Left lung (tissue), 10 donors: ENCODE results near the gene CCDC141. TPM values are rescaled to one million over a fixed set of nuclear protein-coding genes. Genes with fewer than 3 reads are reported as not detected.

Experiments used
- ATAC-seq: fragments of 200-7000 bp; cut with Tn5 transposase; one replicate; pipeline ENCODE4 v1.9.1; 2020; ENCODE audit warnings: moderate library complexity
- DNase-seq, 4 donors: peaks; one replicate each; pipeline ENCODE4 v3.0.0-alpha.2; 2013 to 2020
- H3K27ac ChIP-seq, 2 donors: fragments of 200-600 bp; sonication (generic) in 1 of 2; one replicate each; pipeline versions ENCODE4 v1.5.0 to v1.8.0; 2020 to 2021
- H3K27me3 ChIP-seq, 2 donors: fragments of 200-600 bp; sonication (generic) in 1 of 2; one replicate each; pipeline versions ENCODE4 v1.5.0 to v1.8.0; 2020 to 2021
- H3K36me3 ChIP-seq, 2 donors: fragments of 200-600 bp; sonication (generic) in 1 of 2; one replicate each; pipeline versions ENCODE4 v1.5.0 to v1.8.0; 2020 to 2021
- H3K4me1 ChIP-seq, 2 donors: fragments of 200-600 bp; one replicate each; pipeline ENCODE4 v1.8.0; 2021
- H3K4me3 ChIP-seq, 2 donors: fragments of 200-600 bp; sonication (generic) in 1 of 2; one replicate each; pipeline versions ENCODE4 v1.5.0 to v1.8.0; 2020 to 2021; ENCODE audit warnings: mild to moderate bottlenecking in 1 of 2
- H3K9me3 ChIP-seq, 2 donors: fragments of 200-600 bp; sonication (generic) in 1 of 2; one replicate each; pipeline versions ENCODE4 v1.5.0 to v1.8.0; 2020 to 2021
- CTCF ChIP-seq, 2 donors: fragments of 200-600 bp; sonication (generic) in 1 of 2; IDR thresholded peaks; one replicate each; pipeline versions ENCODE4 v1.5.0 to v1.8.0; 2021; ENCODE audit warnings: antibody characterized with exemption in 2 of 2
- intact Hi-C, 2 donors: fragments of 100-400 bp; cut with DNase I; formaldehyde crosslinking; loops; one replicate each; pipeline versions ENCODE4 v1.11.2 to v1.14.2; 2022
- polyA plus RNA-seq, 6 donors: library from polyadenylated mRNA; unstranded; fragments of 120-200 nt; gene quantifications; one replicate each; pipeline ENCODE4 v1.2.1, GENCODE V29; 2013; ENCODE audit not compliant: insufficient read length in 6 of 6
- total RNA-seq, 2 donors: library from RNA; stranded (reverse); fragmentation: NEBNext Ultra II Directional; extraction: Animal tissue kit (Norgen Biotek cat#: 25700); gene quantifications; one replicate each; pipeline ENCODE4 v1.2.1, GENCODE V29; 2021
- donor health status: DM: no; HTN: yes; CAD: no.
- donor health status: DM: no; HTN: no; CAD: no.

CCDC141 gene
- total and polyA plus RNA-seq, 8 donors = 1.6 to 29.6 (median 3.2) TPM

DNA sequence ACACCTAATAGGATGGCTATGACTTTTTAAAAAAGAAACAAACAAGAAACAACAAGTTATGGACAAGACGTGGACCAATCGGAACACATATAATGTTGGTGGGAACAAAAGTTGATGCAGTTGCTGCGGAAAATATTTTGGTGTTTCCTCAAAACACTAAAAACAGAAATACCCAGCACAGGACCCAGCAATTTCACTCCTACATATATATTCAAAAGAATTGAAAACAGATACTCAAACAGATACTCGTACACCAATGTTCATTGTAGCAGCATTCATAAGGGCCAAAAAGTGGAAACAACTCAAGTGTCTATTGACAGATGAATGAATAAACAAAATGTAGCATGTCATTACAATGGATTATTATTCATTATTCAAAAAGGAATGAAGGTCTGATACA lies 12.1 kb downstream of the CCDC141 start:
- no peak for ATAC-seq
- H3K27ac ChIP-seq = no peak overlapping the region
- TF ChIP-seq CTCF (IDR thresholded peaks at IDR 0.05) = no peak

DNA sequence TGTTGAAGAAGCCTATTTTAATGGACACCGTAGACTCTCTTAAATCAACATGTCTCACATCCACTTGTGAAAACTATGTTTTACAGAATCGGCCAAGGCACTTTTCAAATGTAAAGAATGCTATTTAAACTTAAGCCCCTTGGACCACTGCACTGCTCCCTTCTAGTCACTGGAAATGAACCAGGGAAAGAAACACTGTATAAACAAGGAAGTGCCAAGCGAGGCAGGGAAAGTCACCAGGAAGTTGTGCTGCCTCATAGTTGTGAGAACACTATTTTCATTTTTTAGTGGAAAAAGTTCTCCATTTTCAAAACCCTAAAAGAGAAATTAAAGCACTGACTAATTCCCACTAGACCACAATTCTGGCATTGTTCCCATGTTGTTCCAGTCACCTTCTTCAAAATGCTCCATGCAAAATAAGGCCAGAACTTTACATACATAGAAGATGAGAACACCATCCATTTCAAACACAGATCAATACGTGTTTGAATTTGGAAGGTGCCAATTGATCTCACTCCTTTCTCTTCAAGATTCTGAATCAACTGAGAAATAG lies 13.5 kb downstream of the CCDC141 start:
- ATAC-seq (no peak), DNase-seq (no peak)
- intact Hi-C loops = no loop called here
- H3K36me3 ChIP-seq = no peaks in the 10 kb centered on the region
- no peaks in the 10 kb centered on the region for H3K27me3 ChIP-seq
- H3K4me3 ChIP-seq = no peak overlapping the region
- no peaks in the 10 kb centered on the region for H3K4me1 ChIP-seq
- no peak for TF ChIP-seq CTCF (IDR thresholded peaks at IDR 0.05)
- no peak overlapping the region for H3K27ac ChIP-seq
- no peaks in the 10 kb centered on the region for H3K9me3 ChIP-seq

More for the DNA sequence above, 12.1 kb downstream of the CCDC141 start:
- no peaks in the 10 kb centered on the region for H3K9me3 ChIP-seq
- H3K4me3 ChIP-seq = no peak overlapping the region
- no peaks in the 10 kb centered on the region for H3K27me3 ChIP-seq
- no peaks in the 10 kb centered on the region for H3K36me3 ChIP-seq
- H3K4me1 ChIP-seq = no peaks in the 10 kb centered on the region
- intact Hi-C loops = no loop called here
- DNase-seq = no peak

- no peaks in the 10 kb centered on the region for H3K27me3 ChIP-seq
- peaks cover 0 to 11% of the 10 kb centered on the region in 2 donors for H3K9me3 ChIP-seq
- intact Hi-C loops = no loop called here
- DNase-seq (no peak), ATAC-seq (peak; percentile 53)
- no peak overlapping the region for H3K4me3 ChIP-seq
- no peak overlapping the region for H3K27ac ChIP-seq
- no peaks in the 10 kb centered on the region for H3K4me1 ChIP-seq
- TF ChIP-seq CTCF (IDR thresholded peaks at IDR 0.05) = no peak
- H3K36me3 ChIP-seq = no peaks in the 10 kb centered on the region
Measured at GRCh38 chr2:179031731-179032408, 18.1 kb downstream of the CCDC141 start.

DNA sequence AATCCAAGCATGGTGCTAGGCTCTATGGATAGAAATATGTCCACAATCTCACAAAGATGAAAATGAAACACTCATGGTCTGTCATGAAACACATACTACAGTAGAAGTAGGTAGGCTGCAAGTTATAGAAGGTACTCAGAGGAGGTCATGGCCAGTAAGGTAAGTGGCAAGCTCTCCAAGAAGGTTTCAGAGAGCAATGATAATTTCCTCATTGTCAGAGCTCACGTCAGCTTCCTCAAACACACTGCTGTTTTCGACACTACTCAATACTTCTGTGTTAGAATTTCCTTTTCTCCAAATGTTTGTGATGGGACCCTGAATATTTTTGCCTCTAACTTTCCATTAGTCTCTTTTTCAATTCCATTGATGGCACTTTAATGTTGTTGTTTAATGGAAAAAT lies 25.5 kb downstream of the CCDC141 start:
- no peak overlapping the region for H3K27ac ChIP-seq
- H3K4me3 ChIP-seq = no peak overlapping the region
- TF ChIP-seq CTCF (IDR thresholded peaks at IDR 0.05) = no peak
- intact Hi-C loops = no loop called here
- peaks cover 0 to 11% of the 10 kb centered on the region in 2 donors for H3K9me3 ChIP-seq
- H3K36me3 ChIP-seq = no peaks in the 10 kb centered on the region
- no peaks in the 10 kb centered on the region for H3K4me1 ChIP-seq
- no peaks in the 10 kb centered on the region for H3K27me3 ChIP-seq
- DNase-seq = no peak
- ATAC-seq = peak; percentile 38

GRCh38 chr2:179022685-179023084 lies 27.3 kb downstream of the CCDC141 start:
- Histone ChIP-seq H3K27me3 (no peaks in the 10 kb centered on the region), H3K9me3 (peaks cover 0 to 5% of the 10 kb centered on the region in 2 donors), H3K27ac (no peak overlapping the region), H3K4me1 (no peaks in the 10 kb centered on the region), H3K36me3 (no peaks in the 10 kb centered on the region), H3K4me3 (no peak overlapping the region)
- intact Hi-C loops = no loop called here
- DNase-seq (no peak), ATAC-seq (no peak)
- no peak for TF ChIP-seq CTCF (IDR thresholded peaks at IDR 0.05)
